ENCODE data around the gene LIN54. TPM values are rescaled to one million over a fixed set of nuclear protein-coding genes. Genes with fewer than 3 reads are reported as not detected.

Gene LIN54
- total RNA-seq, 2 donors from 2014 or later: 14.5 to 18.1 TPM

DNA sequence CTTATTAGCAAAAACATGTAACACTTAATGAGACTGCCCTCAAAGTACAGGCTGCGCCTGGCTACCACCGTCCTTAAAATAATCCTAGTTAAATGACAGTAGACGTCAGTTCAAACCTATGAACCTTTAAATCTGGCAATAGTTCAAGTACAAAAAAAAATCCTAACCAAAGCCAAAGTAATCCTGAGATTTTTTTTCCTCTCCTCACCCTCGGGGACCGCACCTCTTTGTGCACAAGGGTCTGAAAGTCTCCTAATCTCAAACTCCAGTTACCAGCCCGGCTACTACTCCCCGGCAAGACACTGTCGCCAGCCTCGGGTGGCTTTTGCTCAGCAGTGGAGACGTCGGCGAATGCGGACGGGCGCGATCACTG lies 120.1 kb downstream of the LIN54 start:
- DNase-seq: no peak
- Histone ChIP-seq H3K9ac (ENCODE audit: extremely low read depth, low read length, poor library complexity, severe bottlenecking) (peak overlapping the region; percentile 100), H3K27ac (ENCODE audit: low read depth, low read length) (peak overlapping the region; percentile 94), H3K27me3 (ENCODE audit: control insufficient read depth, insufficient read depth, low read length, poor library complexity, severe bottlenecking) (no peaks in the 10 kb centered on the region), H3K4me1 (ENCODE audit: control insufficient read depth, insufficient read depth, low read length) (peaks cover 15% of the 10 kb centered on the region), H3K36me3 (ENCODE audit: control insufficient read depth, insufficient read depth, low read length) (peaks cover 39% of the 10 kb centered on the region), H3K9me3 (ENCODE audit: control insufficient read depth, low read length) (no peaks in the 10 kb centered on the region), H3K4me3 (ENCODE audit: low read length) (peak overlapping the region; percentile 98)
- H3K27me3 Mint-ChIP-seq (ENCODE audit: insufficient read depth): no peaks in the 10 kb centered on the region
- H3K27ac Mint-ChIP-seq: peak overlapping the region; percentile 97
- peaks cover 24% of the 10 kb centered on the region for H3K36me3 Mint-ChIP-seq (ENCODE audit: low read depth)
- WGBS, 2 experiments (ENCODE audit: insufficient coverage in 1 of 2, insufficient read length in 1 of 2): 0% methylated on average over 4 to 16 of the region's 16 CpGs
- peak overlapping the region; percentile 92 for H3K4me3 Mint-ChIP-seq
- TF ChIP-seq, protein P1, sequence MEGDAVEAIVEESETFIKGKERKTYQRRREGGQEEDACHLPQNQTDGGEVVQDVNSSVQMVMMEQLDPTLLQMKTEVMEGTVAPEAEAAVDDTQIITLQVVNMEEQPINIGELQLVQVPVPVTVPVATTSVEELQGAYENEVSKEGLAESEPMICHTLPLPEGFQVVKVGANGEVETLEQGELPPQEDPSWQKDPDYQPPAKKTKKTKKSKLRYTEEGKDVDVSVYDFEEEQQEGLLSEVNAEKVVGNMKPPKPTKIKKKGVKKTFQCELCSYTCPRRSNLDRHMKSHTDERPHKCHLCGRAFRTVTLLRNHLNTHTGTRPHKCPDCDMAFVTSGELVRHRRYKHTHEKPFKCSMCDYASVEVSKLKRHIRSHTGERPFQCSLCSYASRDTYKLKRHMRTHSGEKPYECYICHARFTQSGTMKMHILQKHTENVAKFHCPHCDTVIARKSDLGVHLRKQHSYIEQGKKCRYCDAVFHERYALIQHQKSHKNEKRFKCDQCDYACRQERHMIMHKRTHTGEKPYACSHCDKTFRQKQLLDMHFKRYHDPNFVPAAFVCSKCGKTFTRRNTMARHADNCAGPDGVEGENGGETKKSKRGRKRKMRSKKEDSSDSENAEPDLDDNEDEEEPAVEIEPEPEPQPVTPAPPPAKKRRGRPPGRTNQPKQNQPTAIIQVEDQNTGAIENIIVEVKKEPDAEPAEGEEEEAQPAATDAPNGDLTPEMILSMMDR (conservative IDR thresholded peaks at IDR 0.05): no peak
- peaks cover 57% of the 10 kb centered on the region for H3K4me1 Mint-ChIP-seq
- H3K9me3 Mint-ChIP-seq: no peaks in the 10 kb centered on the region

DNA sequence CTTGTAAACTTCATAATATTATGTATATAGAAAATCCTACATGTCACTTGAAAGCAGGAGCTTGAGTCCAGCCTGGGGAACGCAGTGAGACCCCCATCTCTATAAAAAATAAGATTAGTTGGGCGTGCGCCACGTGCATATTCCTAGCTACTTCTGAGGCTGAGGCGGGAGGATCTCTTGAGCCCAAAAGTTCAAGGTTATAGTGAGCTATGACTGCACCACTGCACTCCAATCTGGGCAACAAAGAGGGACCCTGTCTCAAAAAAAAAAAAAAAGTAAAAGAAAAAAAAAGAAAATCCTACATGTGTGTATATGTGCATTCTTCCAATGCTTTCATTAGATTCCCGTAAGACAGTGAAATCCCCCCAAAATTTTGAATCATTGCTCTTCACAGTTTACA lies 121.3 kb downstream of the LIN54 start:
- Mint-ChIP-seq H3K36me3 (ENCODE audit: low read depth) (peaks cover 16% of the 10 kb centered on the region), H3K4me3 (peak overlapping the region; percentile 92), H3K27ac (no peak overlapping the region), H3K9me3 (no peaks in the 10 kb centered on the region), H3K27me3 (ENCODE audit: insufficient read depth) (no peaks in the 10 kb centered on the region), H3K4me1 (peaks cover 50% of the 10 kb centered on the region)
- H3K9me3 ChIP-seq (ENCODE audit: control insufficient read depth, low read length): no peaks in the 10 kb centered on the region
- peaks cover 37% of the 10 kb centered on the region for H3K36me3 ChIP-seq (ENCODE audit: control insufficient read depth, insufficient read depth, low read length)
- 84 to 95% methylated on average over 4 to 6 of the region's 6 CpGs for WGBS, 2 experiments (ENCODE audit: insufficient coverage in 1 of 2, insufficient read length in 1 of 2)
- no peaks in the 10 kb centered on the region for H3K27me3 ChIP-seq (ENCODE audit: control insufficient read depth, insufficient read depth, low read length, poor library complexity, severe bottlenecking)
- H3K9ac ChIP-seq (ENCODE audit: extremely low read depth, low read length, poor library complexity, severe bottlenecking): peak overlapping the region; percentile 100
- TF ChIP-seq, protein P1 (conservative IDR thresholded peaks at IDR 0.05): no peak
- peaks cover 11% of the 10 kb centered on the region for H3K4me1 ChIP-seq (ENCODE audit: control insufficient read depth, insufficient read depth, low read length)
- no peak overlapping the region for H3K27ac ChIP-seq (ENCODE audit: low read depth, low read length)
- H3K4me3 ChIP-seq (ENCODE audit: low read length): peak overlapping the region; percentile 98
- no peak for DNase-seq

DNA sequence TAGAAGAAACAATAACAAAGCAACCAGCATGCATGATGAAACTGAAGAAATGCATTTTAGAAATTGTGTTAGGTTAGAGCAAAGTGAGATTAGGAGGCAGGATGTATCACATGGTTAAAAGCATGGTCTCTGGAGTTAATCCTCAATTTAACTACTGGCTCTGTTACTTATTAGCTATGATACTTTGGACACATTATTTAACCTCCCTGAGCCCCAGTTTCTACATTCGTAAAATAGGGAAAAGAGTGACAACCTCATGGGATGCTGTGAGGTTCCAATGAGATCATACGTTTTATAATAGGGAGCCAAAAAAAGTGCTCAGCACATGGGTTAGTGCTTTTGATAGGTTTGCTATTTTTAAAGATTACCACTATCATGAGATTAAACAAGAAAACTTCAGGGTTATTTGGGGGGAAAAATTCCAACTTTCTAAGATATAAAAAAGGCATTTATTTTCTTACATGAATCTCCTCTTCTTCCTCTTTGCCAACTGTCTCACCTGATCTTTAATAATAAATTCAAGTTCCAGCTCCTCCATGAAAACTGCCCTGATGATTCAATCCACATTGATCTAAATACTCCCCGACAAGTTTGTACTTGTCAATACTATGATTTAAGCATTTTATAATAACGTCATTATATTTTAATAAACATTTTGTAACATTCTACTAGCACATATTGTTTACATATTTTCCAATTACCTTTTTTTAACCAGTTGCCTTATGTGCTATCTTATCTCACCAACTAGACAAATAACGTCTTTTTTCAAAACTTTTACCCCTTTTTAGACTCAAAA lies 124.3 kb downstream of the LIN54 start:
- H3K4me3 Mint-ChIP-seq: no peak overlapping the region
- Histone ChIP-seq H3K27me3 (ENCODE audit: control insufficient read depth, insufficient read depth, low read length, poor library complexity, severe bottlenecking) (no peaks in the 10 kb centered on the region), H3K4me1 (ENCODE audit: control insufficient read depth, insufficient read depth, low read length) (no peaks in the 10 kb centered on the region), H3K4me3 (ENCODE audit: low read length) (peak overlapping the region; percentile 72), H3K9ac (ENCODE audit: extremely low read depth, low read length, poor library complexity, severe bottlenecking) (no peak overlapping the region), H3K9me3 (ENCODE audit: control insufficient read depth, low read length) (no peaks in the 10 kb centered on the region), H3K27ac (ENCODE audit: low read depth, low read length) (no peak overlapping the region), H3K36me3 (ENCODE audit: control insufficient read depth, insufficient read depth, low read length) (peaks cover 47% of the 10 kb centered on the region)
- no peak overlapping the region for H3K27ac Mint-ChIP-seq
- peaks cover 14% of the 10 kb centered on the region for H3K36me3 Mint-ChIP-seq (ENCODE audit: low read depth)
- DNase-seq: no peak
- no peaks in the 10 kb centered on the region for H3K27me3 Mint-ChIP-seq (ENCODE audit: insufficient read depth)
- peaks cover 25% of the 10 kb centered on the region for H3K4me1 Mint-ChIP-seq
- WGBS, 2 experiments (ENCODE audit: insufficient coverage in 1 of 2, insufficient read length in 1 of 2): 82 to 88% methylated on average over 3 to 5 of the region's 5 CpGs
- TF ChIP-seq, protein P1 (conservative IDR thresholded peaks at IDR 0.05): no peak
- H3K9me3 Mint-ChIP-seq: no peaks in the 10 kb centered on the region

Measured in endodermal cell (in vitro differentiated cells).